ENCODE results near the gene ZNF782.

ZNF782 gene

DNA sequence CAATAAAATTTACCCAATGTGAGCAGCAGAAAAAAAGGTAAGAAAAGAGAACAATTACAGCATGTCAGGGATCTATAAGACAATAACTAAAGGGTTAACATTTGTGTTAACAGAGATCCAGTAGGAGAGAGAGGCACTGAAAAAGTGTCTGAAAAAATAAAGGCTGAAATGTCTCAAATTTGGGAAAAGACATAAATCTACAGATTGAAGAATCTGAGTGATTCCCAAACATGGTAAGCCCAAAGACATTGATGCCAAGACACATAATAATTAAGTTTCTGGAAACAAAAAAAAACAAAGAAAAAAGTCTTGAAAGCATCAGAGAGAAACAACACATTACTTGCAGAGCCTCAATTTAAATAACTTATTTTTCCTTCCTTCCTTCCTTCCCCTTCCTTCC lies 31.1 kb upstream of the ZNF782 start:
- H3K4me3 ChIP-seq (ENCODE audit: low read length in 2 of 2): no peak overlapping the region
- H3K4me2 ChIP-seq (ENCODE audit: insufficient read depth, low read length, poor library complexity, severe bottlenecking): no peak overlapping the region
- no peak overlapping the region for H2BK12ac ChIP-seq (ENCODE audit: low read length)
- no peak overlapping the region for H3K14ac ChIP-seq (ENCODE audit: low read length)
- peaks cover 0 to 4% of the 10 kb centered on the region in 2 donors for H3K9me3 ChIP-seq (replicated peaks in 1 of 2; ENCODE audit: control insufficient read depth in 2 of 2, insufficient read depth in 1 of 2, low read depth in 1 of 2, low read length in 2 of 2)
- no peak overlapping the region for H3K18ac ChIP-seq (ENCODE audit: low read length)
- peaks cover 0 to 11% of the 10 kb centered on the region in 2 donors for H3K36me3 ChIP-seq (replicated peaks in 1 of 2; ENCODE audit: control insufficient read depth in 2 of 2, insufficient read depth in 2 of 2, low read length in 2 of 2)
- no peak overlapping the region for H2AK5ac ChIP-seq (ENCODE audit: low read depth, low read length)
- H3K79me1 ChIP-seq (ENCODE audit: low read depth, low read length): no peaks in the 10 kb centered on the region
- H2AFZ ChIP-seq (ENCODE audit: low read length): no peak overlapping the region
- no peak overlapping the region for H3K4ac ChIP-seq (ENCODE audit: low read length)
- DNase-seq (ENCODE audit: low spot score): no peak
- peaks cover 0 to 6% of the 10 kb centered on the region in 2 donors for H3K4me1 ChIP-seq (ENCODE audit: control insufficient read depth in 2 of 2, insufficient read depth in 1 of 2, low read depth in 1 of 2, low read length in 2 of 2)
- no peak overlapping the region for H4K8ac ChIP-seq (ENCODE audit: low read depth, low read length)
- H3K9ac ChIP-seq (ENCODE audit: low read depth, low read length, poor library complexity): no peak overlapping the region
- H3K27ac ChIP-seq (replicated peaks; ENCODE audit: low read length): no peak overlapping the region
- H3K27me3 ChIP-seq (ENCODE audit: control insufficient read depth in 3 of 3, insufficient read depth in 3 of 3, low read depth in 1 of 3, low read length in 3 of 3): no peaks in the 10 kb centered on the region
- H2BK5ac ChIP-seq (ENCODE audit: low read length): no peak overlapping the region
- H4K91ac ChIP-seq (ENCODE audit: low read depth, low read length, poor library complexity): no peak overlapping the region
- H3K23ac ChIP-seq (ENCODE audit: low read depth, low read length, poor library complexity): no peak overlapping the region
- H2BK15ac ChIP-seq (ENCODE audit: low read length): no peak overlapping the region
- H2BK120ac ChIP-seq (ENCODE audit: low read depth, low read length): no peak overlapping the region

DNA sequence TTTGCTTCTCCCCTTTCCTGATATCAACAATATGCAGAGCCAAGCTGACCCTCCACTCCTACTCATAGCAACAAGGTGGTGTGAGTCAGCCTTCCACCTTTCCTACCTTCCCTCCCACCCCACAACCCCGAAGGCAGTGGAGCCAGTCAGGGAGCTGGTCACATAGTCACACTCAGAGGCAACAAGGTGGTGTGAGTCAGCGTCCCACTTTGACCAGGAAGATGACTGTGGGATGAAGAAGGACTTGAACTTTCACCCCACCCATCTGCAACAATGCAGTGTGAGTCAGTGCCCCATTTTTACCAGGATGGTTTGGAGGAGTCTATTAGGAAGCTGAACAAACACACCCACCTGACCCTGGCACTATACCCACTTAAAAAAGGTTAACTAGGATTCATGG lies 30.1 kb upstream of the ZNF782 start:
- no peak overlapping the region for H3K4me2 ChIP-seq (ENCODE audit: insufficient read depth, low read length, poor library complexity, severe bottlenecking)
- H3K27ac ChIP-seq (replicated peaks; ENCODE audit: low read length): no peak overlapping the region
- DNase-seq (ENCODE audit: low spot score): no peak

DNA sequence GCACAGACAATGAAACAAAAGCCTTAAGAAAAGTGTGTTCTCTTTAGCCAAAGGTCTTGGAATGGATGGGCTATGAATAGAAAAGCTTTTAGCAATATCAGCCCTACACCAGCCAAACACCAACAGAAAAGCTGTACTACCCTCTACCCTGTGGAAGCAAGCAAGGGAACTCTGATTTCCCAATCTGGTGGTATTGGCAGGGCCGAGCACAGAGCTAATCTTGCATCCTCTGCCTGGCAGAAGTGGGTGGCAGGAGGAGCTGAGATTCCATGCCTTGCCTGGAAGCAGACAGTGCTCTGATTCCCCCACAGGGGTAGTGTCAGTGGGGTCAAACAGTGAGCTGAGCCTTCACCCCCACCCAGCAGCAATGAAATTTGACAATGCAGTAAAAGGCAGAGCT lies 29.6 kb upstream of the ZNF782 start:
- no peak overlapping the region for H2BK120ac ChIP-seq (ENCODE audit: low read depth, low read length)
- no peak overlapping the region for H3K14ac ChIP-seq (ENCODE audit: low read length)
- H2AK5ac ChIP-seq (ENCODE audit: low read depth, low read length): no peak overlapping the region
- H2AFZ ChIP-seq (ENCODE audit: low read length): no peak overlapping the region
- no peaks in the 10 kb centered on the region for H3K79me1 ChIP-seq (ENCODE audit: low read depth, low read length)
- H3K9me3 ChIP-seq (replicated peaks in 1 of 2; ENCODE audit: control insufficient read depth in 2 of 2, insufficient read depth in 1 of 2, low read depth in 1 of 2, low read length in 2 of 2): peaks cover 0 to 7% of the 10 kb centered on the region in 2 donors
- DNase-seq (ENCODE audit: low spot score): no peak
- H3K4me3 ChIP-seq (ENCODE audit: low read length in 2 of 2): no peak overlapping the region
- H4K91ac ChIP-seq (ENCODE audit: low read depth, low read length, poor library complexity): no peak overlapping the region
- no peak overlapping the region for H2BK15ac ChIP-seq (ENCODE audit: low read length)
- WGBS, 2 donors (ENCODE audit: extremely low coverage in 2 of 2, insufficient read length in 2 of 2, insufficient replicate concordance in 1 of 2): no CpG with 5 or more reads among the region's 1 CpG
- no peak overlapping the region for H3K4me2 ChIP-seq (ENCODE audit: insufficient read depth, low read length, poor library complexity, severe bottlenecking)
- no peak overlapping the region for H3K4ac ChIP-seq (ENCODE audit: low read length)
- no peak overlapping the region for H3K23ac ChIP-seq (ENCODE audit: low read depth, low read length, poor library complexity)
- peaks cover 0 to 6% of the 10 kb centered on the region in 2 donors for H3K4me1 ChIP-seq (ENCODE audit: control insufficient read depth in 2 of 2, insufficient read depth in 1 of 2, low read depth in 1 of 2, low read length in 2 of 2)
- H3K36me3 ChIP-seq (replicated peaks in 1 of 2; ENCODE audit: control insufficient read depth in 2 of 2, insufficient read depth in 2 of 2, low read length in 2 of 2): peaks cover 0 to 3% of the 10 kb centered on the region in 2 donors
- H2BK5ac ChIP-seq (ENCODE audit: low read length): no peak overlapping the region
- no peak overlapping the region for H3K18ac ChIP-seq (ENCODE audit: low read length)
- no peaks in the 10 kb centered on the region for H3K27me3 ChIP-seq (ENCODE audit: control insufficient read depth in 3 of 3, insufficient read depth in 3 of 3, low read depth in 1 of 3, low read length in 3 of 3)
- no peak overlapping the region for H4K8ac ChIP-seq (ENCODE audit: low read depth, low read length)
- no peak overlapping the region for H2BK12ac ChIP-seq (ENCODE audit: low read length)
- H3K9ac ChIP-seq (ENCODE audit: low read depth, low read length, poor library complexity): no peak overlapping the region
- H3K27ac ChIP-seq (replicated peaks; ENCODE audit: low read length): no peak overlapping the region

More for the DNA sequence above, 30.1 kb upstream of the ZNF782 start:
- Histone ChIP-seq H4K91ac (ENCODE audit: low read depth, low read length, poor library complexity) (no peak overlapping the region), H2BK12ac (ENCODE audit: low read length) (no peak overlapping the region), H3K36me3 (replicated peaks in 1 of 2; ENCODE audit: control insufficient read depth in 2 of 2, insufficient read depth in 2 of 2, low read length in 2 of 2) (peaks cover 0 to 3% of the 10 kb centered on the region in 2 donors), H2AFZ (ENCODE audit: low read length) (no peak overlapping the region), H3K79me1 (ENCODE audit: low read depth, low read length) (no peaks in the 10 kb centered on the region), H3K9ac (ENCODE audit: low read depth, low read length, poor library complexity) (no peak overlapping the region), H3K4me3 (ENCODE audit: low read length in 2 of 2) (no peak overlapping the region), H3K14ac (ENCODE audit: low read length) (no peak overlapping the region), H2BK5ac (ENCODE audit: low read length) (no peak overlapping the region), H3K4me1 (ENCODE audit: control insufficient read depth in 2 of 2, insufficient read depth in 1 of 2, low read depth in 1 of 2, low read length in 2 of 2) (peaks cover 0 to 6% of the 10 kb centered on the region in 2 donors), H3K9me3 (replicated peaks in 1 of 2; ENCODE audit: control insufficient read depth in 2 of 2, insufficient read depth in 1 of 2, low read depth in 1 of 2, low read length in 2 of 2) (peaks cover 0 to 7% of the 10 kb centered on the region in 2 donors), H3K23ac (ENCODE audit: low read depth, low read length, poor library complexity) (no peak overlapping the region), H4K8ac (ENCODE audit: low read depth, low read length) (no peak overlapping the region), H2BK15ac (ENCODE audit: low read length) (no peak overlapping the region), H3K27me3 (ENCODE audit: control insufficient read depth in 3 of 3, insufficient read depth in 3 of 3, low read depth in 1 of 3, low read length in 3 of 3) (no peaks in the 10 kb centered on the region), H3K4ac (ENCODE audit: low read length) (no peak overlapping the region), H2BK120ac (ENCODE audit: low read depth, low read length) (no peak overlapping the region), H3K18ac (ENCODE audit: low read length) (no peak overlapping the region), H2AK5ac (ENCODE audit: low read depth, low read length) (no peak overlapping the region)
- WGBS, 2 donors (ENCODE audit: extremely low coverage in 2 of 2, insufficient read length in 2 of 2, insufficient replicate concordance in 1 of 2): no CpG with 5 or more reads among the region's 2 CpGs

DNA sequence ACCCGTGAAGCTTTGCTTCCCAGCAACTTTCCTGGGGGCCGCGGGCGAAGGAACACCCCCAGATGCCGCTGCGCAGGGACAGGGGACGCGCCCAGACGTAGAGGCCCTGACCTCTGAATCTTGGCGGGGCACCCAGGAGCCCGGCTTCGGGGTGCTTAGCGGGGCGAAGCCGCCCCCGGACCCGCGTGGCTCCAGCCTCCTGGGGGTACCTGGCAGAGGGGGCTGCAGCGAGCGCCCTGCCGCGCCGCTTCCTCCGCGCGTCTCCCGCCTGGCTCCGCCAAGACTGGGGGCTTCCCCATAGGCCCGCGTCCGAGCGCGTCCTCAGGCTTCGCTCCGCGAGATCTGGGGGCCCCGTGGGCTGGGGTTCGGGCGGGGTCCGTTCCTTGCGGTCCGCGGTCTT lies 23.0 kb upstream of the ZNF782 start:
- Histone ChIP-seq H2AFZ (ENCODE audit: low read length) (no peak overlapping the region), H2AK5ac (ENCODE audit: low read depth, low read length) (no peak overlapping the region), H4K91ac (ENCODE audit: low read depth, low read length, poor library complexity) (no peak overlapping the region), H2BK15ac (ENCODE audit: low read length) (no peak overlapping the region), H3K9me3 (replicated peaks in 1 of 2; ENCODE audit: control insufficient read depth in 2 of 2, insufficient read depth in 1 of 2, low read depth in 1 of 2, low read length in 2 of 2) (peaks cover 0 to 4% of the 10 kb centered on the region in 2 donors), H3K4me1 (ENCODE audit: control insufficient read depth in 2 of 2, insufficient read depth in 1 of 2, low read depth in 1 of 2, low read length in 2 of 2) (no peaks in the 10 kb centered on the region), H3K4ac (ENCODE audit: low read length) (no peak overlapping the region), H2BK12ac (ENCODE audit: low read length) (no peak overlapping the region), H3K36me3 (replicated peaks in 1 of 2; ENCODE audit: control insufficient read depth in 2 of 2, insufficient read depth in 2 of 2, low read length in 2 of 2) (no peaks in the 10 kb centered on the region), H3K9ac (ENCODE audit: low read depth, low read length, poor library complexity) (no peak overlapping the region), H3K79me1 (ENCODE audit: low read depth, low read length) (no peaks in the 10 kb centered on the region), H3K4me2 (ENCODE audit: insufficient read depth, low read length, poor library complexity, severe bottlenecking) (no peak overlapping the region), H3K14ac (ENCODE audit: low read length) (no peak overlapping the region), H3K18ac (ENCODE audit: low read length) (no peak overlapping the region), H4K8ac (ENCODE audit: low read depth, low read length) (no peak overlapping the region), H3K27ac (replicated peaks; ENCODE audit: low read length) (no peak overlapping the region), H2BK120ac (ENCODE audit: low read depth, low read length) (no peak overlapping the region), H3K23ac (ENCODE audit: low read depth, low read length, poor library complexity) (no peak overlapping the region), H3K27me3 (ENCODE audit: control insufficient read depth in 3 of 3, insufficient read depth in 3 of 3, low read depth in 1 of 3, low read length in 3 of 3) (peaks cover 0 to 3% (median 0%) of the 10 kb centered on the region in 3 experiments), H2BK5ac (ENCODE audit: low read length) (no peak overlapping the region), H3K4me3 (ENCODE audit: low read length in 2 of 2) (no peak overlapping the region)
- no peak for DNase-seq (ENCODE audit: low spot score)
- WGBS, 2 donors (ENCODE audit: extremely low coverage in 2 of 2, insufficient read length in 2 of 2, insufficient replicate concordance in 1 of 2): no CpG with 5 or more reads among the region's 43 CpGs

Measured in neuronal stem cell (in vitro differentiated cells).